CD4-positive, alpha-beta T cell treated with Interleukin-15 for 1 hour (primary cell): ENCODE results near the gene KCND2.

Experiments
- DNase-seq: peaks from one replicate; pipeline ENCODE4 v3.0.0-alpha.2; 2020

KCND2 gene

DNA sequence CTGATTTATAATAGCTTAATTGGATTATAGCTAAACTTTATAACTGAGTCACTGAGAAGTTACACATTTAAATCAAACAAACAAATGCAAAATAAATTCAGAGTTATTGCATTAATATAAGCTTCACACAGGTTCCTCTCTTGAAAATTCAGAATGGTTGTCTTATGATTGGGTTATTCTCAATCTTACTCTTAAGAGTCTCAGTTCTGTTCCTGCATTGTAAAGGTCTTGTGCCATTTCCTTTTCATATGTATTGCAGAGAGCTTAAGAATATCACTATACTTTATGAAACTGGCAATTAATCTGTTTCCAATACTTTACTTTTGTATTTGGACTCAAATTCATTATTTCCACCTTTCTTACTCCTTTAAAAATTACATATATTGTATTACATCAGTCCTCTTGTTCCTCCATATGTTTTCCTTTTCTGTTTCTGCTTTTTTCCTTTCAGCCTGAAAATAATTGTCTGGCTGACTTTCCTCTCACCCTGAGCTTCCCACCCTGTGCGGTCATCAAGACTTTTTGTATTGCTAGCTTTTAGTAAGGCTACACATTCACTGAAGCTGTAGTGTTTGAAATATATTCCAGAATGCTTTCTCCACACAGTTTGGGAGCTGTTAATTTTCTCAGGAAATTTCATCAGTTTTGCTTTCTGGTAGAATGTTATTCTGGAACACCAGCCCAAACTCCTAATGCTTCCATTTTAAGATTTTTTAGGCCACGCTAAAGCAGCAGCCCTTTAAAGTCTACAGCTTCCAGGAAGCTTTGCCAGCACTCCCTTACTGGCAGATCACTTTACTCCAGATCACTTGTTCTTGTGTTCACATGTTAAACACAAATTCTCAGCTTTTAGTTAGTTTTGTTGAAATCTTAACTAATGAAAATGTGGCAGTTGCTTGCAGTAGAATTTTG, 139.4 kb downstream of the KCND2 start:
- DNase-seq = no peak

DNA sequence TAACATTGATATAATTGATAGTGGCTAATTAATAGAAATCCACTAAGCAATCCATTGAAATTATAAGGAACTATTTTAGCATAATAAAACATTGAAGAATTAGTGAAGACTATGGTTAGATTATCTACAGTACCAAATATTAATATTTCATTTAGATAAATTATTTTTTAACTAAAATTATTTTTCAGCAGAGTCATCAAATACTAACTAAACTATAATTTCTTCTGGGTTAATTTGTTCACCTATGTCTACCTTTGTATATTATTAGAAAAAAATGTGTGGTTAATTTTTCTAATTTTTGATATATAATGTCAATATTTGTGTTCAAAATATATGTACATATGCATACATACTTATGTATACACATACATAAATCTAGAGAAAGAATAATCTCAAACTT, 140.2 kb downstream of the KCND2 start:
- no peak for DNase-seq

DNA sequence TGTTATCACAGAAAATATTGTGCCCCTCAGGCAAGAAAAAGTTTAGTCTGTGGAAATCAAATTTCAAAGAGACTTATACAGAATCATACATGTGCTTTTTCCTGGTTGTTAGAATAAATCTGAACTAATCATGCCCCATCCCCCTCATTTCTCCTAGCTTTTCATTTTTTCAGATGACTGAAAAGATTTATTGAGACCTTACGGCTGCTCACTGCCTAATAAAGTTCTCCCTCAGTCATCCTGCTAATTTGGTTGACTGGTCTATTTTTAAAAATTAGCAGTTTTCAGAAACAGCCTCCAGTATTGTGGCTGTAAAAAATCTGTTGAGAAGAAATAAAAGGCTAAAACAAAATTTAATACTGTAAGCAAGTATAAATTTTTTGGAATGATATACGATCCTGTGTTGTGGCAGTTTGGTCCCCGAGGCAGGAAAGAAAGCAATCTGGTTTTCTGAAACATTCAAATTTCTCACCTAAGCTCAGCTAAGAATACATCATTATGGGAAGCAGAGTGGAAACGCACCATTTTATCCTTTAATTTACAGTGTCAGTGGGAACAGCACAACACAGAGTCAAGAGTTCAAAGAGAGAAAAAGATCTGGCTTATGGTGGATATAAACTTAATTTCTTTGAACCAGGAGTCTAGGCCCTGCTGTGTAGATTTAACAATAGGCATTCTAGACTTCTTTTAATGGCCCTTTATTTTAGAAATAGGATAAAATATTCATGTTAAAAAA, 144.4 kb downstream of the KCND2 start:
- DNase-seq = no peak

DNA sequence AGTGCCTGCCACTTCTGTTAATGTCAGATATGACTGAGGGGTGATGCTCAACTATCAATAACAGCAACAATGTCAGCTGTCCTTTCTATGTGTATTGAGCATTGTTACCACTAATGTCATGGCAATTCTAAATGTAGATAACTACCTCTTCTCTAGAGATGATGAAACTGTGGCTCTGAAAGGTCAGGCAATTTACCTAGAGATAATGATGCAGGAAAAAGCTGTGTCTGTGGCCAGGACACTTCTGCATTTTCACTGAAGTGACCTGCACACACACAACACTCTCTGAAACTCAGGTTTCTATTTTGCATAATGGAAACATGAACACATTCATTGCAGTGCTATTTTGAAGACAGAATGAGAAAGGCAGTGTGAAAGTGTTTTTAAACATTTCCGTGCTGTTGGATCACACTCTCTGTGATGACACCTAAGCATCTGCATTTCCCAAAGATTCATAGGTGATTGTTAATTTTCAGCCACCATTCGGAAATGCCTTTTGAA, 148.2 kb downstream of the KCND2 start:
- DNase-seq = no peak

DNA sequence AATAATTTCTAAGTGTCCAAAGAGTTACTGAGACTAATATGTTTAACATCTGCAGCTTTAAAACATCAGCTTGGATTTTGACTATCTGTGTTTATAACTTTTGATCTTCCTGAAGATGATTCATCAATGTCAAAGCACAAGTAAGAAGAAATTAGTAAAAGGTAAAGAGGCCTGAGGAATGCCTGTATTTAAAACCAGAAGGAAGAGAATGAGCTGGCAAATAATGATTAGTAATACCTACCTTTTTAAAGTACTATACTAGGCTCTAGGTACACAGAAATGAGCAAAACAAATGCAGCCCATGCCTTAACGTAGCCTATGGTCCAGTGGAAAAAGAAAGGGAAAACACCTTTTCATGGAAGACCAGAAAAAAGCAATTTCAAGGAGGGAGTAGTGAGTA, 158.0 kb downstream of the KCND2 start:
- DNase-seq = no peak

DNA sequence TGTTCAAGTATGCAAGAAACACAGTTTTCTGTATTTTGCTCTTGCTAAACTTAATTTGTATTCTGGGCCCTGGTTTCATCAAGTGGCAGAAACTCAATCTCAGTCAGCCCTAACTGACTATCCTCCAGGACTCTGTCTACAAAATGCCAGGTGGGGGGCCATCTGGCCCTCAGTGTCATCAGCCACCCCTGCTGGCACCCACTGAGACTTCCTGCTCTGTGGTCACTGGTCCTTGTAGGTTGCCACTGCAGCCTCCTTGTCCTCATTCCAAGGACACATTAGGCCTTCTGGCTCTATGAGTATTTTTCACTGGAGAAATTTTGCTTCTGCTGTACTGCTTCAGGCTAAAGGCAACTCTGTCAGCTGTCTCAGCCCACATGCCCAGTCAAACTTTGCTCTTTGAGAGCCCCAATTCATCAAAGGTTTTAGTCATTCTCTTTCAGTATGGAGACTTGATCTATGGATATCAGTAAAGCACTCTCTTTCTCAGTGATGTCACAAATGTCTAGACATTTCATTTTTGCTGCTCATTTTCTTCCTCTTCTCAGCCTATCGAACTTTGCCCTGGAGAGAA, 163.6 kb downstream of the KCND2 start:
- no peak for DNase-seq

DNA sequence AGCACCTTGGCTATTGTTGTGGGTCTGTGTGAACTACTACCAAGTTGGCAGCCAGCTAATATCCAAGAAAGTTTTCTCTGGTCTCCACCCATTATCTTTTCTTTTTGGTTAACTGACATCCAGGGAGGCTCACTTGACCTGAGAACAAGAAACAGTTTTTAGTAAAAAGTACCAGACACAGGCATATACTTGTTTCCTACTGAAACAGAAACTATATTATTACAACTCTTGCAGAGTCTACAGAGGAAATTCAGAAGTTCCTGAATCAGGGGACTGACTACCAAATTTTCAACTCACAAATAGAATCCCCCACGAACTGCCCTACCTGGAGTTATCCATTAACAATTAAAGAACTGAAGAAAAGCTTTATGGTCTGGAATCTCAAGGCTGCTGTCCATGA, 168.9 kb downstream of the KCND2 start:
- no peak for DNase-seq

DNA sequence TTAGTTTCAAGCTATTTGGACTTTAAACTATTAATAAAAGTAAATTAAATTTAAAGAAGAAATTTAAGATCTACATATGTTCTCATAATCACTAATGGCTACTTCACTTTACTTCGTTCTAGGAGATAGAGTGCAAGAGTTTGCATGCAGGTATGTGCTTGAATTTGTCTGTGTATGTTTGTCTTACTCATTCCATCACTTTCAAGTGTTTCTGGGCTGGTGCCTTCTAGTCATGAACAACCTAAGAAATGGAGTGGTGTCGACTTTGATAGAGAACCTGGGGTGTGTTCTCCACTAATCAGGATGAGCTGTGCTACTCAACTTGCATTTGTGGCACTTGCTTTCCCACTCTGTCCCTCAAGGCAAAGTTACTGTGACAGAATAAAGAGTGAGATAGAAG, 169.9 kb downstream of the KCND2 start:
- no peak for DNase-seq

DNA sequence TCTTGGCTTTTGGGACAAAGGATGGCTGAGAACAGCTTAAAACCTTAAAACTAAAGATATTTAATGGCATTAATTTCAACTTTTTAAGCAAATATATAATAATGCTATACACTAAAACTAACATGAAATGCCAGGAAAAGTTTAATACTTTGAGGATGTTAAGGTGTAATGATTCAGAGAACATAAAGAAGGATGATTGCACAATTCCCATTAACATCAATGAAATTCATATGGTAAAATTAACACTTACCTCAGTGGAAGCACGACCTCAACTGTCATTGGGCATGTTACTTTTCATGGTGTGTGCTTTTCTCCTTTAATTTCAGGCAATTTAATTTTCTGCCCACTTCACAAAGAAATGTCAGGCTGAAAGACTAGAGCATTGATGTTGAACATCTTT, 171.7 kb downstream of the KCND2 start:
- no peak for DNase-seq

DNA sequence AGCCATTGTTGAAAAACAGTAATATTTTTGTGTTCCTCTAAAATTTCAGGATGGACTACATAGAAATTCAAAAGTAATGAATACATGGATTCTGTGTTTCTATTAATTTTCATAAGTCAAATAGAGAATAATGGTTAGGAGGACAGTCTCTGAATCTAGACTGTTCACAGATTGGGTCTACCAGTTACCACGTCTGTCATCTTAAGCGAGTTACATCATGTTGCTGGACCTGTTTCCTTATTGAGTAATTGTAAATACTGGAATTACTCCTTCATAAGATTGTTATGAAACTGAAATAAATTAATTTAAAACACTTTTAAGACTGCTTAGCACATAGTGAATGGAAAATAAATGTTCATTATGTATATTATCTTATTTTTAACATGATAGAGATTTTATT, 172.3 kb downstream of the KCND2 start:
- DNase-seq = no peak

DNA sequence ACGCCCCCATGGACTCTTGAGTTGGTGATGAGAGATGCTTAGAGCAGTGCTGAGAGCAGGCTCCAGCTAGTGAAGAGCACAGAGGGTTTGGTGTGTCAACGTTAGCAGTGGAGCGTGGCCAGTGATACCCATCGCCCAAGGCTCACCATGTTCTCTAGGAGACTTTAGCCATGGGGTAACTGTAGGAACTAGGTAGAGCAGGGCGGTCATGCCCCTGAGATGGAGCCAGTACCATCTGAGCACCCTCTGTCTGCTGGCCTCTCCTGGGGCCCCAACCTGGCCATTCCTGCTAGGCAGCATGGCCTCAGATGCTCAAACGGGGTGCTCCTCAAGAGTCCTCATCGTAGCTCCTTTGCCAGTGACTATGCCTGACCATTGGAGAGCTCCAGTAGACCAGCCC, 179.7 kb downstream of the KCND2 start:
- no peak for DNase-seq

DNA sequence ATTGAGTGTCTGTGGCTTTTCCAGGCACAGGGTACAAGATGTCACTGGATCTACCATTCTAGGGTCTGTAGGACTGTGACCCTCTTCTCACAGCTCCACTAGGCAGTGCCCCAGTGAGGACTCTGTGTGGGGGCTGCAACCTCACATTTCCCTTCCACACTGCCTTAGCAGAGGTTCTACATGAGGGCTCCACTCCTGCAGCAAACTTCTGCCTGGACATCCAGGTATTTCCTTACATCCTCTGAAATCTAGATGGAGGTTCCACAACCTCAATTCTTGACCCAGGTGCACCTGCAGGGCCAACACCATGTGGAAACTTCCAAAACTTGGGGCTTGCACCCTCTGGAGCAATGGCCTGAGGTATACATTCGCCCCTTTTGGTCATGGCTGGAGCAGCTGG, 183.7 kb downstream of the KCND2 start:
- DNase-seq = no peak

DNA sequence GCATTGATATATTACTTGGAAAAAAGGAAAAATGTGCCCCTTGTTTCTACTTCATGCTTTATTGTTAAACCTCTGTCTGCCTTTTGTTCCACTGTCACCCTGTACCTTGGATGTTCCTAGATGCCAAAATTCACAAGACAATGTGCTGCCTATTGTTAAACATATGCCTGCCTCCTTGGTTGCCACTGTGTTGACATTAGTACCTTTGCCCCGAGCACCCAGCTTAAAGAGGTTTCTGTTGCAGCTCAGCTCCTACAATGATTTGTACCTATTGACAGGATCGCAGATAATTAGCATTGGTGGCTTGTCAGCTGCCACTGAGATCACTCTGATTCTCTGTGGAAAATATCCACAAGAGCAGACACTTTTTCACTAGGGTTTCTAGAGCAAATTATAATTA, 188.0 kb downstream of the KCND2 start:
- no peak for DNase-seq

DNA sequence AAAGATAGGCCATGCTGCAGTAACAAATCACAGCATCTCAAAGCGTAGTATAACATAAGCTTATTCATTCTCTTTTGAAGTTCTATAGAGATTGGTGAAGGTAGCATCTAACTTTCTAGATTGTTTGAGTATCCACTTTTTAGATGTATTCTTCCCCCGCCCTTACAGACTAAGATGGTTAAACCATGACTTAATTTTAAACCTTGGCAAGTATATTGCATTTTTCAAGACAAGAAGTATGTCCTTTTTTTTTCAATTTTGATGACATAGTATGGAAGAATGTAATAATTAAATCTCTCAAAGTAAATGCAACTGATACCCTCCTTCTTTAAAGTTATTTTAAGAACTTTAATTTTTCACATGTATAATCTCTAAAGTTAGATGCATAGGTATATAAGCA, 190.0 kb downstream of the KCND2 start:
- no peak for DNase-seq

DNA sequence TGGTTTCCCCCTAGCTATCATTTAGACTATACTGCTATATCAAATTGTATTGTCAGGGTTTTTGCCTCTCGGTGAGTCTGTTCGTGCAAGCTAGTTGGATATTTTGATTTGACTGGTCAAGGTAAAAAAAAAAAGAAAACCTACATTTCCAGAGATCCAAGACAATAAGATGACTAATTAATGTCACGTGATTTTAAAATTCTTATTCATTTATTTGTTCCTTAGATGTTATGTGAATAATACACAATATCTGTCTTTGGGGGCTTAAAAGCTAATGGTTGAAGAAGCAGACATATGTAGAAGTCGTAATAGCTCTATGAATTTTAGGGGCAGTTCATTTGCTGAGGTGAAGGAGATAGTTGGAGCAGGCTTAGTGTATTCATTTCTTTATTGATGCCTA, 191.1 kb downstream of the KCND2 start:
- DNase-seq = no peak

DNA sequence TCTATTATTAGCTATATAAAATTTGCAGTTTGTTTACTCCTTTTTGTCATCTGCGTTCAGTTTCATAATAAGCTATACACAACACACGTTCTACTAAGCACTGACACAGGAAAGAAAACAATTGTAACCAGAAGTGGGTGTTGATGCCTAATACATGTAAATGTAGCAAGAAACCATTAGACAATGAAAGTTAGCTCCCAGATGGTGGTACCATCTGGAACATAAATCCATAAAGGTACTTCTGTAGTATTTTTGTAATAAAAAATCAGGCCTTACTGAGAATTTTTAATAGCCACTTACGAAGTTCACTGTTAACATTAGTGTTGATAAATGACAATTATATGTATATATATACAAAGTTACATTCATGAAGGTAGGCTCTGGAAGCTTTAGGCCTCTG, 194.7 kb downstream of the KCND2 start:
- DNase-seq = no peak

DNA sequence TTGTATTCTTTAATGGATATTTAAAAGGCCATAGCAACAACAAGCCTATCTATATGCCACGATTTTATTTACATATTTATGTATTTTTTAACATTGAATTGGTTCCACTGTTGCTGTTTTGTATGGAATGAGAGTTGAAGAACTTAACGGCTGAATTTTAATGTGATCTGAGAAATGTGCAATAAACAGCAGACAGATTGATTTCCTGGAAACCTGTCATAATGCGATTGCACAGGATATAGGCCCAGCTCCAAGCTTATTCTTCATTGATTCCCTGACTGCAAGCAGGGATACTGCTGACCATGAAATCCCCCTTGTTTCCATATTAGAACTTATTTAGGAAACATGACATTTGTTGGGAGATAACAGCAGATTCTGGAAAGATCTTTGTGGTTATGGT, 195.6 kb downstream of the KCND2 start:
- DNase-seq = no peak

DNA sequence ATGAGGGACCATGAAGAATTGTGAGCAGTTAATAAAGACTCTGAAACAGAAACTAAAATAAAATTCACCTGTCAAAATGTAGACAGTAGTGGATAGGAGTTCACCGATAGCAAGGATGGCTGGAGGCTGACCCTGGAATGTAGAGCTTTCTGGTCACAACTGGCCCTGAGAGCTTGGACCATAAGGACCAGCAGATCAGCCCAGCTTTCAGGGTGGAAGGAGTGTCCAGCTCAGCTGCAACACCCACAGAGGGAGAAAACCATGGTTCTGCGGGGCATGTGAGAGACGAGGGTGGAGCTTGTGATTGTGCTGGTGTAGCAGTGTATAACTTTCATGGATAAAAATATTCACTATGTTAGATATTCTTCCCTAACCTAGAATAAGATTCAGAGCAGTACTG, 199.9 kb downstream of the KCND2 start:
- DNase-seq = no peak

DNA sequence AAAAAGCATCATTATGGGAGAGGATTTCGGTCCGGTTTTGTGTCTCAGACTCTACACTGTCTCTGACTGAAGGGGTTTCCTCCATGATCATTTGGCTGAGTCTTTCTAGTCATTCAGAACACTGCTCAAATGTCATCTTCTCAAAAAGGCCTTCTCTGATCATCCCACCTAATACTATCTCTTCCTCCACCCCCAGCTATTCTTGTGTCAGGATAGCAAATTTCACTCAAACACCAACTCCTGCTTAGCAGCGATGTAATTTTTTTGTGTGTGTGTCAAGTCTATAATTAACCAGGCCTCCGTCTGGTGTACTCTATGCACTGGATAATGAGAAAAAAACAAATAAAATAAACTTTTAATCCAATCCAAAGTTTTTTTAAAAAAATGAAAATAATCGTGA, 200.4 kb downstream of the KCND2 start:
- no peak for DNase-seq

DNA sequence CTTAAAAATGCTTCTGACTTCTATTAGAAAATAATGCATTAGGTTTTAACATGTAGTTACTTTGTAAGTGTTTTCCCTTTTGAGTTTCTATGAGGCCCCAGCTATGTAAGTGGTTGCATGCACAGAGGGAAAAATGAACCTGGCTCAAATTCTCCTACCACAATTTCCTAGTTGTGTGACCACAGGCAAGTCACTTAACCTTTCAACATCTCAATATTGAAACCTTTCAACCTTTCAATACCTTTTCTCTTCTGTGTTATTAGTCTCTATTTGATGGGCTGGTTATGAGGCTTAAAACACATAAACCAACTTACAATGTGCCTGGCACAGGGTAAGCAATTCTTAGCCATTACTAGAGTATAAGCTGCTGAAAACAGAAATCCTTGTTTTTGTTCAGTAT, 203.0 kb downstream of the KCND2 start:
- DNase-seq = no peak

DNA sequence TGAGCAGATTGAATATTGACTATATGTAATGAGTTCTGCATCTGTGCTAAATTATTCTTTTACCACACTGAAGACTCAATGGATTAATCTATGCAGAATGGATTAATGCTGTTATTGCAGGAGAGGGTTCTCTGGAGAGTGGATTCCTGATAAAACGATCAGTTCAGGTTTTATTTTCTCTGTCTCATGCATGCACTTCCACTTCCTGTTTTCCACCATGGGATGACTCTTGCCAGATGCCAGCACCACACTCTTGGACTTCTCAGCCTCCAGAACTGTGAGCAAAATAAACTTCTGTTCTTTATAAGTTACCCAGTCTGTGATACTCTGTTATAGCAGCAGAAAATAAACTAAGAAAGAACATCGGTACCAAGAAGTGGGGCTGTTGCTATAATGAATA, 207.5 kb downstream of the KCND2 start:
- no peak for DNase-seq

DNA sequence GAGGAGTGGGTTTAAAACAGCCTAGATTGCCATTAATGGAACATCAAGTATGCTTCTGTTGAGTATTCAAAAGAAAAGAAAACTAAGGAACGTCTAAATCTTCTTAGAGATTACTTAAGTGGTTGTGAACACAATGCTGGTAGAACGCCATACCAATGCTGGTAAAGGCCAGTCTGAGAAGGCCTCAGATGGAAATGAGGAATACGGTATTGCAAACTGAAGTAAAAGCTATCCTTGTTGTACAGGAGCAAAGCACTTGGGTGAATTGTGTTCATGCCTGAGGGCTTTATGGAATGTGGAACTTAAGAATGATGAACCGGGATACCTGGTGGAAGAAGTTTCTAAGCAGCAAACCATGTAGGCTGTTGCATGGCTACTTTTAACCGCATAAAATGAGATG, 208.0 kb downstream of the KCND2 start:
- no peak for DNase-seq

DNA sequence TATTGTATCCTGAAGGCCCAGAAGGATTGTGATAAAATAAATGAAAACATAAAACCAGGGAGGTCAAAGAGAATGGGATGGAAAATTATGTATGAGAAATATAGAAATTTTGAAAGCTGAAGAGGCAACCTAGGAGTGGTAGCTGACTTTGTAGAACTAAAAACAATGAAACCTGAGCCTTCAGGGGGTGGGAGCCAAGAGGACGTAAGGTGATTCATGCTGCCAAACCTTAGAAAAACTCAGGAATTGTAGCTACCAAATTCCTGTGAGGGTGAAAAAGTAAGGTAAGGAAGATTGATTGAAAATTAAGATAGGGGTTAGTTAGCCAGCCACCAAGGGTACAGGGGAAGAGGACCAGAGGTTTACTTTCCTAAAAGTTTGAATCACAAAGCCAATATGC, 213.2 kb downstream of the KCND2 start:
- no peak for DNase-seq

DNA sequence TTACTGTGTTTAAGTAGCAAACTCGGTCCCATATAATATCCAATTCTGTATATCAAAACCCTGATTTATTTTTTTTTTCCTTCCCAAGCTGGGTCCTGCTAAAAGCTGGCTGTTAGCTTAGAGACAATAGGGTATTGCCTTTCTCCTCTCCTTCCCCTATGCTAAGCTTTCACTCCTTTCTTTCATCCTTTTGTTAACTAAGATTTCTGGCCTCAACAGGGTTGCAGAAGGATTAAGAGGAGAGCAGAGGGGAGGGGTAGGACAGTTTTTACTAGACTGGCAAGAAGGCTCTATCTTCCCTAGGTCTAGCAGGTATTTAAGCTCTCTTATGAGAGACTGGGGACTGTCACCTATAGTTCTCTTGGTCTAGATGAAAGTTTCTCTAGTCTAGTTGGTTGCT, 229.2 kb downstream of the KCND2 start:
- no peak for DNase-seq
